Panc1 (cell line): ENCODE data around the gene MNT. TPM values are rescaled to one million over a fixed set of nuclear protein-coding genes. Genes with fewer than 3 reads are reported as not detected.

Source experiments
- ATAC-seq: fragments of 200-7000 bp; cut with Tn5 transposase; 2 replicates; pipeline ENCODE4 v1.9.1; 2020; ENCODE audit warnings: mild to moderate bottlenecking, moderate library complexity
- BruUV-seq: library from RNA; stranded (reverse); fragments of 400-500 nt; replicated peaks from 2 replicates; lab custom pipeline; 2021; lab: Mats Ljungman, UMichigan
- CTCF ChIA-PET: fragments of 300-600 bp; sonication (Branson Sonifier 250); formaldehyde crosslinking; loops from one replicate; lab custom pipeline; 2022; ENCODE audit warnings: antibody characterized with exemption; lab: Charles Lee
- POLR2A ChIA-PET: fragments of 300-600 bp; sonication (Branson Sonifier 250); formaldehyde crosslinking; loops from one replicate; lab custom pipeline; 2022; ENCODE audit warnings: antibody characterized with exemption; lab: Charles Lee
- DNase-seq: peaks from one replicate; pipeline ENCODE4 v3.0.0-alpha.2; 2010; ENCODE audit warnings: low read depth, low spot score
- H3K27ac ChIP-seq: 2 replicates; pipeline ENCODE4 v1.5.1; 2011; ENCODE audit warnings: mild to moderate bottlenecking, low read length, inconsistent platforms
- H3K27me3 ChIP-seq: fragments of 200-500 bp; sonication (Bioruptor generic); 2 replicates; pipeline ENCODE4 v1.6.0; 2014; ENCODE audit warnings: low read length, inconsistent platforms; ENCODE audit not compliant: control insufficient read depth, insufficient read depth
- H3K36me3 ChIP-seq: fragments of 200-500 bp; sonication (Bioruptor generic); 2 replicates; pipeline ENCODE4 v1.5.1; 2014; ENCODE audit warnings: inconsistent platforms, mild to moderate bottlenecking, low read length, moderate library complexity; ENCODE audit not compliant: control insufficient read depth, insufficient read depth
- H3K4me1 ChIP-seq: 2 replicates; pipeline ENCODE4 v1.5.1; 2011; ENCODE audit warnings: inconsistent platforms, mild to moderate bottlenecking, low read length, moderate library complexity; ENCODE audit not compliant: control insufficient read depth, insufficient read depth
- H3K4me3 ChIP-seq, 2 experiments: 2 replicates each; pipeline ENCODE4 v1.5.1; 2011 to 2012; ENCODE audit warnings: low read depth in 2 of 2, low read length in 2 of 2, mild to moderate bottlenecking in 2 of 2, inconsistent platforms in 1 of 2, moderate library complexity in 1 of 2
- H3K9me3 ChIP-seq: fragments of 200-500 bp; sonication (Bioruptor generic); 2 replicates; pipeline ENCODE4 v1.5.1; 2014; ENCODE audit warnings: low read depth, mild to moderate bottlenecking, inconsistent platforms, low read length, moderate library complexity; ENCODE audit not compliant: control insufficient read depth, insufficient read depth
- POLR2AphosphoS5 ChIP-seq: IDR thresholded peaks from 2 replicates; pipeline ENCODE4 v1.6.1; 2012; ENCODE audit warnings: mild to moderate bottlenecking, low read depth, low read length, moderate library complexity
- SIN3A ChIP-seq: IDR thresholded peaks from 2 replicates; pipeline ENCODE4 v1.6.1; 2012; ENCODE audit warnings: low read depth, mild to moderate bottlenecking, low read length, moderate library complexity, borderline replicate concordance; ENCODE audit not compliant: insufficient read depth
- TCF7L2 ChIP-seq: IDR thresholded peaks from 2 replicates; pipeline ENCODE4 v1.6.1; 2011; ENCODE audit warnings: mild to moderate bottlenecking, low read depth, low read length, inconsistent platforms
- in situ Hi-C: cut with HindIII; loops from 2 replicates; pipeline ENCODE4 v1.10.0; 2016; ENCODE audit warnings: low sequenced_read_pairs, low pct_unique_long_range_greater_than_20kb
- intact Hi-C: fragments of 100-400 bp; cut with micrococcal nuclease; formaldehyde crosslinking; loops from one replicate; pipeline ENCODE4 v1.10.0; 2022; ENCODE audit not compliant: unreplicated experiment
- total RNA-seq: library from RNA; stranded (reverse); gene quantifications from one replicate; pipeline ENCODE4 v1.2.1, GENCODE V29; 2021; ENCODE audit not compliant: unreplicated experiment
- TF ChIP-seq, protein P1 (sequence below): fragments of 450-650 bp; IDR thresholded peaks from 2 replicates; pipeline ENCODE4 v1.5.1; 2017; ENCODE audit warnings: mild to moderate bottlenecking
- TF ChIP-seq, protein P2 (sequence below), 2 experiments: IDR thresholded peaks; 2 replicates each; pipeline ENCODE4 v1.6.1; 2011 to 2012; ENCODE audit warnings: low read depth in 2 of 2, control low read depth in 1 of 2, low read length in 1 of 2, mild to moderate bottlenecking in 1 of 2, moderate library complexity in 1 of 2; ENCODE audit not compliant: insufficient read depth in 1 of 2

Gene MNT
- total RNA-seq, 1 experiment from 2014 or later, result 31.8 TPM

DNA sequence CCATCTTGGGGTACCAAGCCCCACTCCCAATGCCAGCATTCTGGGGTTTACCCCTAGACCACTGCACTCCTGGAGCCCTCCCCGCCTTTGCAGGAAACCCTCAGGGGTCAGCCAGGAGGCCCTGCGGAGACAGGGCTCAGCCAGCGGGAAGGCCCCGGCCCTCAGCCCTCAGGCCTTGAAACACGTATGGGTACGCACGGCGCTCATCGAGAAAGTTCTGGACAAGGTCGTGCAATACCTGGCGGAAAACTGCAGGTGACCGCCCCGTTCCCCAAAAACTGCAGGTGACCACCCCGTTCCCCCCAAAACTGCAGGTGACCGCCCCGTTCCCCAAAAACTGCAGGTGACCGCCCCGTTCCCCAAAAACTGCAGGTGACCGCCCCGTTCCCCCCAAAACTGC lies 38.8 kb downstream of the MNT start:
- no peak overlapping the region for H3K4me3 ChIP-seq
- H3K9me3 ChIP-seq, result no peaks in the 10 kb centered on the region
- no peaks in the 10 kb centered on the region for H3K4me1 ChIP-seq
- H3K27ac ChIP-seq, result no peak overlapping the region
- H3K36me3 ChIP-seq, result no peaks in the 10 kb centered on the region
- BruUV-seq, result no TSS peak
- DNase-seq (no peak), ATAC-seq (no peak)
- POLR2A ChIA-PET, result no interaction called here
- H3K27me3 ChIP-seq, result no peaks in the 10 kb centered on the region
- intact Hi-C loops, result no loop called here
- in situ Hi-C loops, result no loop called here
- TF ChIP-seq POLR2AphosphoS5 (no peak), SIN3A (no peak)
- TF ChIP-seq, protein P1, sequence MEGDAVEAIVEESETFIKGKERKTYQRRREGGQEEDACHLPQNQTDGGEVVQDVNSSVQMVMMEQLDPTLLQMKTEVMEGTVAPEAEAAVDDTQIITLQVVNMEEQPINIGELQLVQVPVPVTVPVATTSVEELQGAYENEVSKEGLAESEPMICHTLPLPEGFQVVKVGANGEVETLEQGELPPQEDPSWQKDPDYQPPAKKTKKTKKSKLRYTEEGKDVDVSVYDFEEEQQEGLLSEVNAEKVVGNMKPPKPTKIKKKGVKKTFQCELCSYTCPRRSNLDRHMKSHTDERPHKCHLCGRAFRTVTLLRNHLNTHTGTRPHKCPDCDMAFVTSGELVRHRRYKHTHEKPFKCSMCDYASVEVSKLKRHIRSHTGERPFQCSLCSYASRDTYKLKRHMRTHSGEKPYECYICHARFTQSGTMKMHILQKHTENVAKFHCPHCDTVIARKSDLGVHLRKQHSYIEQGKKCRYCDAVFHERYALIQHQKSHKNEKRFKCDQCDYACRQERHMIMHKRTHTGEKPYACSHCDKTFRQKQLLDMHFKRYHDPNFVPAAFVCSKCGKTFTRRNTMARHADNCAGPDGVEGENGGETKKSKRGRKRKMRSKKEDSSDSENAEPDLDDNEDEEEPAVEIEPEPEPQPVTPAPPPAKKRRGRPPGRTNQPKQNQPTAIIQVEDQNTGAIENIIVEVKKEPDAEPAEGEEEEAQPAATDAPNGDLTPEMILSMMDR, result no peak
- TF ChIP-seq, protein P2, sequence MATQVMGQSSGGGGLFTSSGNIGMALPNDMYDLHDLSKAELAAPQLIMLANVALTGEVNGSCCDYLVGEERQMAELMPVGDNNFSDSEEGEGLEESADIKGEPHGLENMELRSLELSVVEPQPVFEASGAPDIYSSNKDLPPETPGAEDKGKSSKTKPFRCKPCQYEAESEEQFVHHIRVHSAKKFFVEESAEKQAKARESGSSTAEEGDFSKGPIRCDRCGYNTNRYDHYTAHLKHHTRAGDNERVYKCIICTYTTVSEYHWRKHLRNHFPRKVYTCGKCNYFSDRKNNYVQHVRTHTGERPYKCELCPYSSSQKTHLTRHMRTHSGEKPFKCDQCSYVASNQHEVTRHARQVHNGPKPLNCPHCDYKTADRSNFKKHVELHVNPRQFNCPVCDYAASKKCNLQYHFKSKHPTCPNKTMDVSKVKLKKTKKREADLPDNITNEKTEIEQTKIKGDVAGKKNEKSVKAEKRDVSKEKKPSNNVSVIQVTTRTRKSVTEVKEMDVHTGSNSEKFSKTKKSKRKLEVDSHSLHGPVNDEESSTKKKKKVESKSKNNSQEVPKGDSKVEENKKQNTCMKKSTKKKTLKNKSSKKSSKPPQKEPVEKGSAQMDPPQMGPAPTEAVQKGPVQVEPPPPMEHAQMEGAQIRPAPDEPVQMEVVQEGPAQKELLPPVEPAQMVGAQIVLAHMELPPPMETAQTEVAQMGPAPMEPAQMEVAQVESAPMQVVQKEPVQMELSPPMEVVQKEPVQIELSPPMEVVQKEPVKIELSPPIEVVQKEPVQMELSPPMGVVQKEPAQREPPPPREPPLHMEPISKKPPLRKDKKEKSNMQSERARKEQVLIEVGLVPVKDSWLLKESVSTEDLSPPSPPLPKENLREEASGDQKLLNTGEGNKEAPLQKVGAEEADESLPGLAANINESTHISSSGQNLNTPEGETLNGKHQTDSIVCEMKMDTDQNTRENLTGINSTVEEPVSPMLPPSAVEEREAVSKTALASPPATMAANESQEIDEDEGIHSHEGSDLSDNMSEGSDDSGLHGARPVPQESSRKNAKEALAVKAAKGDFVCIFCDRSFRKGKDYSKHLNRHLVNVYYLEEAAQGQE (IDR thresholded peaks at IDR 0.05; ENCODE audit: insufficient read depth in 1 of 2, low read depth in 2 of 2, low read length in 1 of 2), result no peak
- CTCF ChIA-PET, result no interaction called here

DNA sequence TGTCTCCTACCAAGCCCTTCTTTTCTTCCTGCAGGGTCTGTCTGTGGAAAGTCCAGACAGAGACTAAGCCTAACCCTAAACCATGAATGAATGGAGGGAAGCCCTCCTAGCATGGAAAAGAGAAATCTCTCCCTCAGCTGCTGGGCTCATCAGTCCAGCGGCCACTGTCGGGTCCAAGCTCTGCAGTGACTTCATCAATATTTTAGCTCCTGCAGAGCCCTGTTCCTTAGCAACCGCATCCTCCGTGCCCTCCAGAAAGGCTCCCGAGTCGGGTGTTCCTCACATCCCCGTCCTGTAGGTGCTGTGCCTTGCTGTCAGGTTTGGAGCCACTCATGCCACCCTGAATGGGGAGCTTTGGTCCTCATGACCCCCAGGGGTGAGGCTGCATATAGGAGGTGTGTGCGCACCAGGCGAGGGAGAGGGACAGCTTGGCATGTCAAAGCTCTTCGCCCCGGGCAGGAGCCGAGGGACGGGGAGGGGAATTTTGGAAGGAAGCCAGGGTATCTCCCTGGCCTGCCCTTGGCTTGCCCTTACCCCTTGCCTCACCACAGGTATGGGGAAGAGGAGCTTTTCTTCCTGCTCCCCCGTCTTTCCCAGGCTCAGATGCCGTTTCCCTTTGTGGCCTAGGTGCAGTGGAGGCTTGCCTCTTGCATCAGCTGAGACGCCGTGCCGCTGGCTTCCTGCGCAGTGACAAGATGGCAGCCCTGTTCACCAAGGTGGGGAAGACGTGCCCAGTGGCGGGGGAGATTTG lies 39.7 kb downstream of the MNT start:
- ATAC-seq (no peak), DNase-seq (no peak)
- ChIA-PET CTCF (interaction anchor here (0.8 kb wide), 1 partner anchor 21 kb away, joined by 3 read pairs; no protein-coding TSS in a partner anchor), POLR2A (no interaction called here)
- no peaks in the 10 kb centered on the region for H3K27me3 ChIP-seq
- intact Hi-C loops, result no loop called here
- H3K4me3 ChIP-seq, result no peak overlapping the region
- H3K27ac ChIP-seq, result no peak overlapping the region
- no peaks in the 10 kb centered on the region for H3K9me3 ChIP-seq
- in situ Hi-C loops, result no loop called here
- H3K4me1 ChIP-seq, result no peaks in the 10 kb centered on the region
- BruUV-seq, result no TSS peak
- TF ChIP-seq, protein P2 (IDR thresholded peaks at IDR 0.05; ENCODE audit: insufficient read depth in 1 of 2, low read depth in 2 of 2, low read length in 1 of 2), result no peak
- TF ChIP-seq TCF7L2, result no peak
- no peak for TF ChIP-seq POLR2AphosphoS5
- TF ChIP-seq, protein P1, result no peak
- TF ChIP-seq SIN3A, result no peak
- H3K36me3 ChIP-seq, result no peaks in the 10 kb centered on the region
